Ramos (cell line): ENCODE results near the gene IL11RA.
"Not testable (repeated sequence)": the region's sequence is repeated elsewhere in the genome, so short reads cannot be mapped to it uniquely, and the experiment has no call there.

Experiments
- in situ Hi-C: fragments of 300-500 bp; cut with MboI; formaldehyde crosslinking; loops from one replicate; pipeline ENCODE4 v1.14.3; 2022; ENCODE audit warnings: low sequenced_read_pairs; ENCODE audit not compliant: unreplicated experiment

Gene IL11RA

GRCh38 chr9:34628656-34629490 is 23.1 kb upstream of the IL11RA start, which contains the start of gene ARID3C:
ARID3C (minus strand) TSS chr9:34629066; CDS start chr9:34628014, 1,052 bp downstream.
- in situ Hi-C loops, result no loop called here

- in situ Hi-C loops, result no loop called here
Observed at GRCh38 chr9:34629491-34629808, 22.5 kb upstream of the IL11RA start.

- in situ Hi-C loops, result no loop called here
Observed at GRCh38 chr9:34630402-34631154, 21.4 kb upstream of the IL11RA start.

GRCh38 chr9:34633166-34633565 is 18.8 kb upstream of the IL11RA start:
- in situ Hi-C loops, result no loop called here

GRCh38 chr9:34633851-34634550 is 18.0 kb upstream of the IL11RA start:
- in situ Hi-C loops, result no loop called here

GRCh38 chr9:34634551-34635248 is 17.3 kb upstream of the IL11RA start:
- in situ Hi-C loops, result no loop called here

GRCh38 chr9:34635556-34635955 is 16.4 kb upstream of the IL11RA start:
- in situ Hi-C loops, result no loop called here

GRCh38 chr9:34636791-34637355 is 15.1 kb upstream of the IL11RA start:
- in situ Hi-C loops, result no loop called here

GRCh38 chr9:34637356-34638137 is 14.4 kb upstream of the IL11RA start, which contains the start of gene SIGMAR1:
SIGMAR1 (minus strand) TSS chr9:34637787; CDS start chr9:34637697, 90 bp downstream.
- in situ Hi-C loops, result no loop called here

- in situ Hi-C loops, result no loop called here
Observed at GRCh38 chr9:34638138-34638445, 13.9 kb upstream of the IL11RA start.

- in situ Hi-C loops, result not testable (repeated sequence)
Observed at GRCh38 chr9:34639322-34639721, 12.7 kb upstream of the IL11RA start.

- in situ Hi-C loops, result no loop called here
Observed at GRCh38 chr9:34642679-34643078, 9.3 kb upstream of the IL11RA start.

GRCh38 chr9:34644766-34645314 is 7.1 kb upstream of the IL11RA start:
- in situ Hi-C loops, result no loop called here

- in situ Hi-C loops, result no loop called here
Observed at GRCh38 chr9:34646211-34647083, 5.5 kb upstream of the IL11RA start, which contains the start of gene GALT. GALT (plus strand) TSS chr9:34646675; CDS start chr9:34646705, 30 bp downstream.

GRCh38 chr9:34647084-34647403 is 4.9 kb upstream of the IL11RA start:
- in situ Hi-C loops, result no loop called here

- in situ Hi-C loops, result no loop called here
Observed at GRCh38 chr9:34647651-34648050, 4.3 kb upstream of the IL11RA start.

GRCh38 chr9:34648673-34649072 is 3.3 kb upstream of the IL11RA start:
- in situ Hi-C loops, result no loop called here

- in situ Hi-C loops, result no loop called here
Observed at GRCh38 chr9:34650816-34651215, 1.2 kb upstream of the IL11RA start.
